SK-N-MC (cell line): ENCODE results near the gene EFHD2.
"Not testable (repeated sequence)": the region's sequence is repeated elsewhere in the genome, so short reads cannot be mapped to it uniquely, and the experiment has no call there.

Experiments
- DNase-seq: peaks from one replicate; pipeline ENCODE4 v3.0.0-alpha.2; 2011; ENCODE audit warnings: low read depth, low spot score
- H3K27ac ChIP-seq: fragments of 200-600 bp; sonication (generic); 2 replicates; pipeline ENCODE4 v1.5.1; 2016; ENCODE audit warnings: mixed run types
- H3K36me3 ChIP-seq: fragments of 200-600 bp; sonication (generic); 2 replicates; pipeline ENCODE4 v1.6.1; 2017; ENCODE audit warnings: antibody characterized with exemption, low read length, mixed read lengths; ENCODE audit not compliant: insufficient read depth
- H3K4me3 ChIP-seq: fragments of 200-600 bp; sonication (generic); 2 replicates; pipeline ENCODE4 v1.5.1; 2016
- H3K9ac ChIP-seq: fragments of 200-600 bp; sonication (generic); 2 replicates; pipeline ENCODE4 v1.8.0; 2017; ENCODE audit warnings: mixed run types, mixed read lengths; ENCODE audit not compliant: insufficient read length
- H3K9me3 ChIP-seq: fragments of 200-600 bp; sonication (generic); 2 replicates; pipeline ENCODE4 v1.6.1; 2017; ENCODE audit warnings: low read depth, mild to moderate bottlenecking, antibody characterized with exemption, low read length, moderate library complexity, mixed read lengths
- EZH2 ChIP-seq: fragments of 200-600 bp; sonication (generic); IDR thresholded peaks from one replicate; pipeline ENCODE4 v1.6.1; 2017; ENCODE audit warnings: antibody characterized with exemption
- FOXP2 ChIP-seq: optimal IDR thresholded peaks from 2 replicates; pipeline ENCODE3; 2011; ENCODE audit warnings: mild to moderate bottlenecking, moderate library complexity; ENCODE audit not compliant: insufficient read depth; ENCODE audit errors: extremely low read length, control extremely low read depth
- POLR2AphosphoS5 ChIP-seq: IDR thresholded peaks from 2 replicates; pipeline ENCODE4 v1.6.1; 2012; ENCODE audit warnings: mild to moderate bottlenecking, low read depth, low read length, borderline replicate concordance

EFHD2 gene

DNA sequence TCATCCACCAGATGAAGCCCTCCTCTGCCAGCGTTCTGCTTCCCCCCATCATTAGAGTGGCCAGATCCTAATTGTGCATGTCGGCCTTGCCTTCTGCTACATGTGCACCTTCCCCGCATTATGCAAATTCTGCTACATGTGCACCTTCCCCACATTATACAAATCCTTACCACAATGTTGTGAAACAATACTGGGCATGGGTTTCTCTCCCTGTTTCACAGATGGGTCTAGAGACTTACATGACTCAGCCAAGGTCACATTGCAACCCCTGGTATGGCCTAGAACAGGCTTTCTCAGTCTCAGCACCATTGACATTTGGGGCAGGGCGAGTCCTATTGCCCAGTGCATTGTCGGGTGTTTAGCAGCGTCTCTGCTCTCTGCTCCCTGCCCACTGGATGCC is 45.8 kb downstream of the EFHD2 start:
- Histone ChIP-seq H3K4me3 (no peak overlapping the region), H3K9me3 (no peaks in the 10 kb centered on the region), H3K9ac (no peak overlapping the region), H3K27ac (no peak overlapping the region), H3K36me3 (no peaks in the 10 kb centered on the region)
- no peak for DNase-seq
- no peak for TF ChIP-seq EZH2
- no peak for TF ChIP-seq FOXP2
- TF ChIP-seq POLR2AphosphoS5 = no peak

- no peak for TF ChIP-seq POLR2AphosphoS5
- TF ChIP-seq EZH2 = no peak
- no peak for TF ChIP-seq FOXP2
- H3K36me3 ChIP-seq = no peaks in the 10 kb centered on the region
- H3K4me3 ChIP-seq = no peak within 1 kb of the TSS
- DNase-seq = no peak
- no peak within 1 kb of the TSS for H3K9ac ChIP-seq
- no peak within 1 kb of the TSS for H3K27ac ChIP-seq
- no peaks in the 10 kb centered on the region for H3K9me3 ChIP-seq
Observed at GRCh38 chr1:15456313-15456954, 46.7 kb downstream of the EFHD2 start, which contains the start of gene CELA2A. Gene CELA2A, plus strand, starts transcription at chr1:15456732. Its CDS starts 22 bp downstream, at chr1:15456754.

DNA sequence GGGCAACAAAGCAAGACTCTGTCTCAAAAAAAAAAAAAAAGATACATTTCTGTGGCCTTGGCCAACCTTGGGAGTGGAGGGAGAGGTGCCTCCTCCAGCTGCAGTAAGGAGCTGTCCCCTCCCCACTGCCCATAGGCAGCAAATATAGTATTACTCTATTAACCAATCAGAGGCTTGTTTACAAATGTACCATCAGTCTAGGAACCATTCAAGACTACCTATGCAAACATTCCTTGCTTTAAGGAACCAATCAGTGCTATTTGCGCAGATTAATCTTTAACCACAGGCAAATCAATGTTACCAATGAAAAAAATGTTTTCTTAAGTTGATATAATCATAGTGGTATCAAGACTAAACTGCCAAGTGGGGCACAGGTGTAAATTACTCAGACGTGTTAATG is 47.9 kb downstream of the EFHD2 start:
- no peak overlapping the region for H3K9ac ChIP-seq
- no peak overlapping the region for H3K4me3 ChIP-seq
- no peaks in the 10 kb centered on the region for H3K36me3 ChIP-seq
- no peak overlapping the region for H3K27ac ChIP-seq
- DNase-seq = no peak
- H3K9me3 ChIP-seq = no peaks in the 10 kb centered on the region
- TF ChIP-seq EZH2 (no peak), POLR2AphosphoS5 (no peak), FOXP2 (no peak)

GRCh38 chr1:15458388-15458787 is 48.7 kb downstream of the EFHD2 start:
- DNase-seq = not testable (repeated sequence)

GRCh38 chr1:15459771-15460707 is 50.4 kb downstream of the EFHD2 start:
- no peak overlapping the region for H3K27ac ChIP-seq
- no peak for TF ChIP-seq EZH2
- TF ChIP-seq POLR2AphosphoS5 = no peak
- TF ChIP-seq FOXP2 = no peak
- no peaks in the 10 kb centered on the region for H3K36me3 ChIP-seq
- DNase-seq = no peak
- H3K4me3 ChIP-seq = no peak overlapping the region
- H3K9ac ChIP-seq = no peak overlapping the region
- no peaks in the 10 kb centered on the region for H3K9me3 ChIP-seq

More at GRCh38 chr1:15458388-15458787, 48.7 kb downstream of the EFHD2 start:
- not testable (repeated sequence) for H3K36me3 ChIP-seq, H3K9me3 ChIP-seq, H3K9ac ChIP-seq, H3K4me3 ChIP-seq, H3K27ac ChIP-seq

DNA sequence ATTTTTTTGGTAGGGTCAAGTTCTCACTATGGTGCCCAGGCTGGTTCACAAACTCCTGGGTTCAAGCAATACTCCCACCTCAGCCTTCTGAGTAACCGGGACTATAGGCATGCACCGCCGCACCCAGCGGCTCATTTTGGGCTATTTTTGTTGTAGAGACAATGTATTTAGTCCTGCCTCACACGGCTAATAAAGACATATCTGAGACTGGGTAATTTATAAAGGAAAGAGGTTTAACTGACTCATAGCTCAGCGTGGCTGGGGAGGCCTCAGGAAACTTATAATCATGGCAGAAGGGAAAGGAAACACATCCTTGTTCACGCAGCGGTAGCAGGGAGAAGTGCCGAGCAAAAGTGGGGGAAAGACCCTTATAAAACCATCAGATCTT is 51.0 kb downstream of the EFHD2 start:
- no peak for DNase-seq
- H3K9me3 ChIP-seq = no peaks in the 10 kb centered on the region
- H3K27ac ChIP-seq = no peak overlapping the region
- no peak for TF ChIP-seq FOXP2
- TF ChIP-seq EZH2 = no peak
- no peak for TF ChIP-seq POLR2AphosphoS5
- H3K9ac ChIP-seq = no peak overlapping the region
- no peak overlapping the region for H3K4me3 ChIP-seq
- no peaks in the 10 kb centered on the region for H3K36me3 ChIP-seq

DNA sequence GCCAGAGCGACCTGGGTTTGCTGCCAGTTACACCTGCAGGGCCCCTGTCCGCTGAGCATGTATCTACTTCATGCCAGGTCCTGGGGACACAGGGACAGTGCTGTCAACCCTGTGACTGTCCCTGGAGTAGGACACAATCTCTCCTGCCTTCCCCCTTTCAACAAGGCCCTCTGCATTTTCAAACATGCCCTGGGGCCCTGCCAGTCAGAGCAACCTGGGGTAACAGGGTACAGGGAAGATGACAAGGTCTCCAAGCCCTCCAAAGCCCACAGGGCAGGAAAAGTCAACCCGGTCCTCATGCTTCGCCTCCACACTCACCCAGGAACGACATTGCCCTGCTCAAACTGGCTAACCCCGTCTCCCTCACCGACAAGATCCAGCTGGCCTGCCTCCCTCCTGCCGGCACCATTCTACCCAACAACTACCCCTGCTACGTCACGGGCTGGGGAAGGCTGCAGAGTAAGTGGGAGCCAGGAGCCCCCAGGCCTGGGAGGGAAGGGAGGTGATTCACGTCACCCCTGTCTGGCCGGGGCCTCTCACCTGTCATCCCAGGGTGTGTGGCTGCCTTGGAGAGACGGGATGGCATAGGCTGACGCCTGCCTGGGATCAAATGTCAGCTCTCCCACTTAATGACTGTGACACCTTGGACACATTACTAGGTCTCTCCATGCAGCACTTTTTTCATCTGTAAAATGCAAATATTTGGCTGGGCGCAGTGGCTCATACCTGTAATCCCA is 53.5 kb downstream of the EFHD2 start:
- not testable (repeated sequence) for H3K9ac ChIP-seq, H3K9me3 ChIP-seq, H3K36me3 ChIP-seq, H3K4me3 ChIP-seq, DNase-seq, H3K27ac ChIP-seq

- H3K27ac ChIP-seq, H3K36me3 ChIP-seq, H3K9ac ChIP-seq, H3K9me3 ChIP-seq, H3K4me3 ChIP-seq, DNase-seq: not testable (repeated sequence)
Observed at GRCh38 chr1:15463926-15464322, 54.2 kb downstream of the EFHD2 start.
